ENCODE results near the gene SLC7A1. TPM values are rescaled to one million over a fixed set of nuclear protein-coding genes. Genes with fewer than 3 reads are reported as not detected.

SLC7A1 gene
- total and polyA plus RNA-seq, 2 experiments from 2014 or later: 10.1 to 16.2 TPM

- H4K20me1 ChIP-seq (ENCODE audit: insufficient read depth, poor library complexity, severe bottlenecking): no peaks in the 10 kb centered on the region
- TF ChIP-seq EZH2 (IDR thresholded peaks at IDR 0.05; ENCODE audit: borderline replicate concordance) (no peak), CTCF (IDR thresholded peaks at IDR 0.05; ENCODE audit: poor library complexity) (no peak), EZH2phosphoT487 (IDR thresholded peaks at IDR 0.05; ENCODE audit: low read depth, severe bottlenecking, unreplicated experiment) (no peak)
- 78% methylated on average over 7 of the region's 7 CpGs for WGBS (ENCODE audit: low lambda C conversion rate, missing lambda C conversion rate)
- H3K9me2 ChIP-seq (replicated peaks; ENCODE audit: insufficient read depth): no peaks in the 10 kb centered on the region
- no peaks in the 10 kb centered on the region for H3K4me1 ChIP-seq (ENCODE audit: insufficient read depth)
- no peak overlapping the region for H2AFZ ChIP-seq
- no peak for DNase-seq (ENCODE audit: low spot score)
- no peaks in the 10 kb centered on the region for H3K36me3 ChIP-seq (replicated peaks; ENCODE audit: insufficient read depth, low read depth)
- H3K79me2 ChIP-seq: no peaks in the 10 kb centered on the region
- no peaks in the 10 kb centered on the region for H3K9me3 ChIP-seq (ENCODE audit: low read depth)
- H3K4me3 ChIP-seq: no peak overlapping the region
- H3K4me2 ChIP-seq: no peak overlapping the region
- no peaks in the 10 kb centered on the region for H3K27me3 ChIP-seq
- H3K27ac ChIP-seq: no peak overlapping the region
Measured at GRCh38 chr13:29484796-29485195, 110.7 kb downstream of the SLC7A1 start.

GRCh38 chr13:29484236-29484635, 111.3 kb downstream of the SLC7A1 start:
- no peak for TF ChIP-seq EZH2 (IDR thresholded peaks at IDR 0.05; ENCODE audit: borderline replicate concordance)
- no peak for TF ChIP-seq EZH2phosphoT487 (IDR thresholded peaks at IDR 0.05; ENCODE audit: low read depth, severe bottlenecking, unreplicated experiment)
- TF ChIP-seq CTCF (IDR thresholded peaks at IDR 0.05; ENCODE audit: poor library complexity): no peak
- Histone ChIP-seq H3K36me3 (replicated peaks; ENCODE audit: insufficient read depth, low read depth) (no peaks in the 10 kb centered on the region), H4K20me1 (ENCODE audit: insufficient read depth, poor library complexity, severe bottlenecking) (no peaks in the 10 kb centered on the region), H3K79me2 (no peaks in the 10 kb centered on the region), H3K4me2 (no peak overlapping the region), H3K4me3 (no peak overlapping the region), H2AFZ (no peak overlapping the region), H3K4me1 (ENCODE audit: insufficient read depth) (no peaks in the 10 kb centered on the region), H3K9me3 (ENCODE audit: low read depth) (no peaks in the 10 kb centered on the region), H3K9me2 (replicated peaks; ENCODE audit: insufficient read depth) (no peaks in the 10 kb centered on the region), H3K27me3 (no peaks in the 10 kb centered on the region), H3K27ac (no peak overlapping the region)
- no peak for DNase-seq (ENCODE audit: low spot score)
- WGBS (ENCODE audit: low lambda C conversion rate, missing lambda C conversion rate): 68% methylated on average over 7 of the region's 7 CpGs

- no peaks in the 10 kb centered on the region for H3K79me2 ChIP-seq
- no peak for TF ChIP-seq EZH2 (IDR thresholded peaks at IDR 0.05; ENCODE audit: borderline replicate concordance)
- TF ChIP-seq CTCF (IDR thresholded peaks at IDR 0.05; ENCODE audit: poor library complexity): no peak
- no peak for TF ChIP-seq EZH2phosphoT487 (IDR thresholded peaks at IDR 0.05; ENCODE audit: low read depth, severe bottlenecking, unreplicated experiment)
- no peaks in the 10 kb centered on the region for H3K4me1 ChIP-seq (ENCODE audit: insufficient read depth)
- no peak for DNase-seq (ENCODE audit: low spot score)
- H3K9me2 ChIP-seq (replicated peaks; ENCODE audit: insufficient read depth): no peaks in the 10 kb centered on the region
- no peak overlapping the region for H3K27ac ChIP-seq
- no peak overlapping the region for H3K4me2 ChIP-seq
- WGBS (ENCODE audit: low lambda C conversion rate, missing lambda C conversion rate): 84% methylated on average over 4 of the region's 4 CpGs
- no peak overlapping the region for H3K4me3 ChIP-seq
- no peak overlapping the region for H2AFZ ChIP-seq
- no peaks in the 10 kb centered on the region for H3K36me3 ChIP-seq (replicated peaks; ENCODE audit: insufficient read depth, low read depth)
- H4K20me1 ChIP-seq (ENCODE audit: insufficient read depth, poor library complexity, severe bottlenecking): no peaks in the 10 kb centered on the region
- H3K27me3 ChIP-seq: no peaks in the 10 kb centered on the region
- no peaks in the 10 kb centered on the region for H3K9me3 ChIP-seq (ENCODE audit: low read depth)
Measured at GRCh38 chr13:29483623-29484022, 111.9 kb downstream of the SLC7A1 start.

- Histone ChIP-seq H3K9me2 (replicated peaks; ENCODE audit: insufficient read depth) (no peaks in the 10 kb centered on the region), H4K20me1 (ENCODE audit: insufficient read depth, poor library complexity, severe bottlenecking) (no peaks in the 10 kb centered on the region), H3K36me3 (replicated peaks; ENCODE audit: insufficient read depth, low read depth) (no peaks in the 10 kb centered on the region), H3K27ac (no peak overlapping the region), H3K79me2 (no peaks in the 10 kb centered on the region), H3K27me3 (peaks cover under 1% of the 10 kb centered on the region), H3K4me3 (no peak overlapping the region), H3K4me2 (no peak overlapping the region), H2AFZ (no peak overlapping the region), H3K4me1 (ENCODE audit: insufficient read depth) (no peaks in the 10 kb centered on the region), H3K9me3 (ENCODE audit: low read depth) (no peaks in the 10 kb centered on the region)
- DNase-seq (ENCODE audit: low spot score): no peak
- WGBS (ENCODE audit: low lambda C conversion rate, missing lambda C conversion rate): 93% methylated on average over 15 of the region's 15 CpGs
- TF ChIP-seq EZH2 (IDR thresholded peaks at IDR 0.05; ENCODE audit: borderline replicate concordance): no peak
- no peak for TF ChIP-seq CTCF (IDR thresholded peaks at IDR 0.05; ENCODE audit: poor library complexity)
- TF ChIP-seq EZH2phosphoT487 (IDR thresholded peaks at IDR 0.05; ENCODE audit: low read depth, severe bottlenecking, unreplicated experiment): no peak
Measured at GRCh38 chr13:29483211-29483610, 112.3 kb downstream of the SLC7A1 start.

Measured in hepatocyte (in vitro differentiated cells).